HG02610 (cell line): ENCODE measurements around the gene FFAR4.

Source experiments
- ATAC-seq: cut with Tn5 transposase; IDR thresholded peaks from one replicate; pipeline ENCODE4 v1.9.1; 2021; ENCODE audit warnings: mild to moderate bottlenecking, moderate library complexity; ENCODE audit not compliant: unreplicated experiment

The FFAR4 gene

GRCh38 chr10:93570383-93570782 is 3.9 kb downstream of the FFAR4 start:
- no peak for ATAC-seq

DNA sequence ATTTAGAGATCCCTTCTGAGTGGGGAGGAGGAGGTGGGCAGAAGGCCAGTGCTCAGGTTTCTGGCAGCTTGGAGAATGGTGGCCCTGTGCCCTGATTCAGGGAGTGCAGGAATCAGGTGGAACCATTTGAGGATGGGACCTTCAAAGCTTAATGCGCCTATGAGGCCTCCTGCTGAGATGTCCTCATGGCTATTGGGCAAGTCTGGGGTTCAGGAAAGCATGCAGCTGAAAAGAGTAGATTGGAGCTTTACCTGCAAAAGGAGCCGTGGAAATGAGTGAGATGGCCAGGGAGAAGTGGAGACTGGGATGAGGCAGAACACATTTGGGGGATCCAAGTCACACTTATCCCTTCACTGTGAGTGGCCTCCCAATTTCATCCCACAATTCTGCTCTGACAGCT is 6.1 kb downstream of the FFAR4 start:
- ATAC-seq: no peak

DNA sequence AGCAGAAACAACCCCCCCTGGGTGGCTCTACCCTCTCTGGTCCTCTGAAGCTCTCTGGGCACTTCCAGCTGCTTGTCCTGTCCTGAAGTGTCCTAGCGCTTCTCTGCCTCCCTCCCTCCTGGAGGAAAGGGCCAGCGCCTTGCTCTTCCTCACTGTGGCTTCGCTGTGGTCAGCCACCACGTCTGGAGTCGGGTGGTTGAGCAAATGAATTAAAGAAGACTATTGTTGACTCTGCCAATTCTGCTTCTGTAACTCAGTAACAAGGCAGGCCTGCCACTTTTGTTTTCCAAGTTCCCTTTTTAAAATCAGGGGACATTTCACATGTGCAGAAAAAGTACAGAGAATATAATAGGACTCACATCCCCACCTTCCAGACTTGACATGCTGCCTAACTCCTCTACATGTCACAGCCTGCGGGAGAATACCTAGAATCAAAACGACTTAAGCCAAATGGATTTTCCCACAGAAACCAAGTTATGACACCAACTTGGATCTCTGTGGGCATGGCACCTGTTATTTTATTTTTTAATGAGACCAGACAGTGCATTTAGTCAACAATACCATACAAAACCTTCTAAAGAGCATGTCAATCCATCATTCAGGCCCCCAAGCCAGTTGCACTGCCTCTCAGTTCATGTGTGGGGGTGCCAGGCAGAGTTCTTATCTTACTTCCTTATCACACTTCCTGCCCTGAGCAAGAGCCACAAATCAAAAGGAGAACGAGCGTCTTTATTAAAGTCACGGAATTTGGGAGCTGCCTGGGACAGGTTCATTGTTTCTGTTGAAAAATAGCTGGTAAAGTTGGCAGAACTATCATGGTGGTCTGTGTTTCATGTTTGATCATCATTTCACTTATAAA is 6.8 kb downstream of the FFAR4 start:
- ATAC-seq: no peak

- ATAC-seq: no peak
These were observed 7.5 kb downstream of the FFAR4 start for GRCh38 chr10:93573924-93574323.

DNA sequence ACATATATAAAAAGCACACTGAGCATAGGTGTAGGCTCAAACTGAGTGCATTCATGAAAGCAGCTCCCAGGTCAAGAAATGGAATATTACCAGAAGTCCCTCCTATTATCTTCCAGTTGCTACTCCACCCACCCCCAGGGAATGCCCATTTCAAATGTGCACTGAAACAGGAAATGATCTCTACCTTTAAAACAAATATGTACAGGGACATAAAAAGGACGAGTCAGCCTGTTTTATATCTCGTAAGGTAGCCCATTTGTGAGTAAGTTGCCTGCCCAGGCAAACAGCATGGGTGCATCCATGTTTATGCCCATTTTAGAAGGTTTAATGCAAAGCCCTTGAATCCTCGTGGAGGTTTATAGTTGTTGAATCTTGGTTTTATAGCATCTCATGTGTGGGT is 10.4 kb downstream of the FFAR4 start:
- no peak for ATAC-seq

DNA sequence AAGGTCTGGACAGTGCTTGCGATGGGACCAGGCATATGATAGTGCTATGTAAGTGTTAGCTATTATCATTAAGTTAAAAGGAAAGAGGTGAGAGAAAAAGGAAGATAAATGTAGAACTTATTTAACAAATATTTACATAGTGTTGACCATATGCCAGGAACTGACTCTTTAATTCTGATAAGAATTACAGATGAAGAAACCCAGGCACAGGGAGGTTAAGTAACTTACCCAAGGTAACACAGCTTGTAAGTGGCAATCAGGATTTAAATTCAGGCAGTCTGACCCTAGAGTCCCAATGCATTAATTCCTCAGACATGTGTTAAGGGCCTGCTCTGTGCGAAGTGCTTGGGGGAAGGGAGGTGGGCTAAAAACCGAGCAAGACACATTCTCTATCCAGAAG is 11.1 kb downstream of the FFAR4 start:
- ATAC-seq: no peak

DNA sequence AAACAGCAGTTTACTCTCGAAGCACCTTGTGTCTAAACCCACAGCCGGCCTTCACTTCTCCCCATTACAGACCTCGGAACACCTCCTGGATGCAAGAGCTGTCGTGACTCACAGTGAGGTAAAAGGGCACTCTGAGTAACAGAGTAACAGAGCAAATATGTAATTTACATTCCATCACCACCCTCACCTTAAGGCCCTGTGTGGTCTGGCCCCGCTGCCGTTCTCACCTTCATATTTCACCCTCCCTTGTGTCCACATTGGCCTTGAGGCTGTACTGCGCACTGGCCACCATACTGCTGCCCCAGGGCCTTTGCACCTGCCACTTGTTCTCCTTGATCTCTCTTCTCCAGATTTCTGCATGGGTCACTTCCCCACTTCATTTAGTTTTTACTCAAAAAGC is 12.6 kb downstream of the FFAR4 start:
- ATAC-seq: no peak

GRCh38 chr10:93579985-93580711 is 13.7 kb downstream of the FFAR4 start:
- ATAC-seq: no peak

DNA sequence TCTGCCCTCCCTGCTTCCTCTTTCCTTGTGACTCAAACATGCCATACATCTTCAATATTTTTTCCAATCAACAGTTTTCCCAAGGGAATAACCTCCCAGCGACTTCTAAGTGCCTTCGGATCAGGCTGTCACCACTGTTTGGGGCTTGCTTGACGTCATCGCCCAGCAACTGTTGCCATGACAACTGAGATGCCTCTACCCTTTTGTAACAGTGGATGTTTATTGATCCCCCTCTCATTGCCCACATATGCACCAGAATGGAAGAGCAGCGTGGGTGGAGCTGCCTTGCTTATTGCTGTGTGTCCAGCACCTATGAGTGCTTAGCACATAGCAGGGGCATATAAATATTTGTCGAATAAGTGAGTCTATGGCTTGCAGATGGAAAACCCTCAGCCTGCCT is 14.4 kb downstream of the FFAR4 start:
- ATAC-seq: no peak

DNA sequence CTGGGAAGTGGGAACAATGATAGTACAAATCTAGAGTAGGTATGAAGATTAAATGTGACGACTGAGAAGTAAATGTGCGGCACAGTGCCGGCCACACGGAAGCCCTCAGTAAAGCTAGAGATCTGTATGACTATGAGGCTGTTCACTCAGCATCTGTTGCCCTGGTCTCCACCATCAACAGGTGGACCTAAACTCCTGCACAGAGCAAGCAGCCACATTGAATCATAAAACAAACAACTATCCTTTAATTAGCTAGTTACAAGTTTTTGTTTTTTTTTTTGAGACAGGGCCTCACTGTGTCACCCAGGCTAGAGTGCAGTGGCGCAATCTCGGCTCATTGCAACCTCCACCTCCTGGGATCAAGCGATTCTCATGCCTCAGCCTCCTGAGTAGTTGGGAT is 18.0 kb downstream of the FFAR4 start:
- ATAC-seq: no peak

DNA sequence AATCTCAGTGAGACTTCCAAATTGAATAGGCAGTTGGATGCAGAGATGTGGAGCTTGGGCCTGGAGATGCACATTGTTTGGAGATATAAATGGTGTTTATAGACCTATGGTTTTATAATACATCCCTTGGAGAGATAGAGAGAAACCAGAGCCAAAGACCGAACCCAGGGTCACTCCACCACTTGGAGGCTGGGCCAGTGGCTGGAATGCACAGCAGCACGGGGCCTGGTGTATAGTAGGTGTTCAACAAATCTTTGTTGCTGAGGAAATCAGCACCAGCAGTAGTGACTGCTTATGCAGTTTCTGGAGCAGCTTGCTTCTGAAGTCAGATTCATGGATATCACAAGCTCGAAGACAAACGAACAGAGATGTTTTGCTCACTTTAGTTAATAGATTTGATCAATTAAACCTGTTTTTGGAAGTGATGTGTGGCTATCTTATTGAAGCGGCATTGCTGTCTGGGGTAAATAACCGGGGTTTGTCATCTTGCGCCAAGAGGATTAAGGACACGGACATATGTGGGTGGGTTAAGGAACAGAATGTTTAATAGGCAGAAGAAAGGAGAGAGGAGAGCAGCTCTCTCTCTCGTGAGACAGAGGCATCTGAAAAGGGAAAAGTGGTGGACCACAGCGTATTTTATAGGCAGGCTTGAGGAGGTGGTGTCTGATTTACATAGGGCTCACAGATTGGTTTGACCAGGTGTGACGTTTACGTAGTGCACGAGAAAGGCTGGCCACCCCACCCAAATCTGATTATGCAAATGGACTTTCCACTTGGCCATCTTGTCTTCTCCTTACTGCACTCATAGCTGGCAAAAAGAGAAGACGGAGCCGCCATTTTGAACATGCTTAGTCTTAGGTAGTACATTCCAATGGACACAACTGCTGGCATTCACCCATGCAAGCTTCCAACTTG is 23.4 kb downstream of the FFAR4 start:
- no peak for ATAC-seq

- no peak for ATAC-seq
These were observed 24.2 kb downstream of the FFAR4 start for GRCh38 chr10:93590638-93591037.

DNA sequence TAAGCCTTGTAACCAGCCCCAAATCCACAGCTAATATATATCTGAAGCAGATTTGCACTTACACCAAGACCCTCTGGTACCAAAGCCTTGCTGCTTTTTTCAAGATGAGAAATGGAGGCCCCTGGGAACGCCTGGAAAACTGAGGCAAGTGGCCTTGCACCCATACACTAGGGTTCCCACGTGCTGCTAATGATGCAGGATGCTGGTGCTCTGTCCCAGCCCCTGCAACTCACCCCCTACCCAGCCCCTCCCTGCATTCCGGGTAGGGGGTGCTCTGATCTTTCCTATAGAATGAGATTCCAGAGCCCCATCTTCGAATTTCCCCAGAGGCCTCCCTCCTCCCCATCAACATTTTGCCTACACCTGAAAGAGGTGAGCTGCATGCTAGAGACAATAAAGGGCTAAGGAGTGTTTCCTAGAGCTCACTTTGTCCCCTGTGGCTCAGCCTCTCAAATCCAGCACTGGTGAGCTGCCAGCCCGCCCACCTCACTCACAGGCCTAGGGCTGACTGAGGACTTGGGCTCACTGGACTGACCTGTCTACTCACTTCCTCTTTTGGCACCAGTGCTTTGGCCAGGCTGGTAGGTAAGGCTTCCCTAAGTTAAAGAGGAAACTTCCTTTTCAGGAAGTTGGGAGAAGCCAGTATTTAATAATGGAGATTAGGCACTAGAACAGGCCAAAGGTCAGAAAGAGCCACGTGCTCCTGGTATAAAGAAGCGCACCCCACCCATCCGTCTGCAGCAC is 24.8 kb downstream of the FFAR4 start:
- no peak for ATAC-seq

DNA sequence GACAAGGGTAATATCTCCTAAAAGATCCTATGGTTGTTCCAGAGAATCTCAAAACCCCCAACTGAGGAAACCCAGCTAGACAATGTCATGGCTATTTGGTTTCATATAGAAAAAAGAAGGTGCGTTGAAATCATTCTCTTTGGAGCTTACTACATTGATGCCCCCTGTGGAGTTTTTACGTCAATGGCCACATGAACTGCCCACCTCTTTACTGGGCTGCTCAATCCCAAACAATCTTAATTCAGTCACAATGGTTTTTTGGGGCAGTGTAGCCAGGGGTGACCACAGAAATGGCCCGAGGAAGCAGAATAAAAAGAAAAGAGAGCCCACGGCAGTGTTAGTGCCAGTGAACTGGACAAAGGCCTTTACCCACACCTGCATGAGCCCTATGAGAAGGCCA is 26.8 kb downstream of the FFAR4 start:
- no peak for ATAC-seq

DNA sequence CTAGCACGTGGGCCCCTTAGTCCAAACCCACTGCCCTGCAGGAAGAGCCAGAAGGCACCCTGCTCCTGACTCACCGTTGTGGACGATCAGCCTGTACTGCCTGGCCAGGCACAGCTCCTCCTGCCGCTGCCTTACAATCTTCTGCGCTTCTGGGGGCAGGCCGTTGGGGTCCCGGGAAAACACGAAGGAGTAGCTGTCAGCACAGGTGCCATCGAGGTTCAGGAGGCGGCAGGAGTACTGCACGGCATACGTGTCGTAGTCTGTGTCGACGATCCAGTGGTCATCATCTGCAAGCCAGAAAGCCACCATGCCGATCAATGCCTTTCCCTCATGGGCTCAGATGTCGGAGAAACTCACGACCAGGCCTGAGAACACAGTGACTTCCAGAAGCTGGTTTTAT is 27.3 kb downstream of the FFAR4 start:
- no peak for ATAC-seq

DNA sequence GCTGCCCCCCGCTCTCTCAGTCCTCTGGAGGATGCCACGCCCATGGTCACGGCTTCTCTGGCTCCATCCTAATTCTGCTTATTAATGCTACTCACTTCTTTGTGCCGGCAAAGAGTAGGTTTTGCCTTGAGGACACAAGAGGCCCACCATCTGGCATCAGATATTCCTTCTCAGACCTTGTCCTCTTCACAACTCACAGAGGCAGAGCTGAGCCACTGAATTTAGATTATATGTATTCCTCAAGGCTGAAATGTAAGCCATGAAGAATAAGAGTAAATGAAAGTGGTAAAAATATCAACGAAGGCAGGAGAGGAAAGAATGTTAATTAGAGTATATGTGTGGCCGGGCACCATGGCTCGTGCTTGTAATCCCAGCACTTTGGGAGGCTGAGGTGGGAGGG is 28.1 kb downstream of the FFAR4 start:
- ATAC-seq: no peak

- ATAC-seq: no peak
These were observed 29.1 kb downstream of the FFAR4 start for GRCh38 chr10:93595378-93596161.

- ATAC-seq: no peak
These were observed 30.1 kb downstream of the FFAR4 start for GRCh38 chr10:93596539-93596938.

DNA sequence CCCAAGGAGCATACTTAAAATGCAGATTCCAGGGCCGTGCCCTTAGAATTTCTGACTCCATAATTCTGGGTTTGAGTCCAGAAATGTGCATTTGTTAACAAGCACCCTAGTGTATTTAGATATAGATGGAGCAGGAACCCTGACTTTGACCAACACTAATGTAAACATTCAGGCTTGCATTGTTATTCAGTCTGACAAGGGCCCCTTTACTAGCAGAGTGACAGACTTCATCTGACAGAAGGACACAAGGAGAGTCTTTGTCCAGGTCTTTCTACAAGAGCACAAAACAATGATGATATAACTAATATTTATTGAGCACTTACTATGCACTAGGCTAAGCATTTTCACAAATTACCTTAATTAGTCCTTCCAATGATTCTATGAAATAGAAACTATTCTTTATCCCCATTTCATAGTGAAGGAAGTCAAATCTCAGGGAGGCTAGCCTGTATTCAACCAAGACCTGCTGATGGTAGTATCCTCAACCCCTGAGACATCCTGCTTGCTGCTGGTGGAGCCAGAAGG is 30.7 kb downstream of the FFAR4 start:
- ATAC-seq: no peak

DNA sequence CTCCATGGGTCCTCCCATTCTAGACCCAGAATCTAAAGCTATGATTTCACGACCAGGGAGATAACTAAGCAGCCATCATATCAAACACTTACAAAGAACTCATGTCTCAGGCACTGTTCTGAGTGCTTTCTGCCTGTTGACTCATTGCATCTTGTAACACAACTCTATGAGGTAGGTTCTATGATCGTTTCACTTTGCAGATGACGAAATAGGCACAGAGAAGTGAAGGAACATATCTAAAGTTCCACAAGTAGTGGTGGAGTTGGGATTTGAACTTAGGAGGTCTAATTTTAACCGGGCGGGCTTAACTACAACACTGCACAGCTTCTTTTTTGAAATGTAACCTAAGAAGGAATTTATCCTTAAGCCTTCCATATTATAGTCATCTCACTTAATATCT is 31.7 kb downstream of the FFAR4 start:
- ATAC-seq: no peak
